Measurements from ENCODE around the gene BMP2K.
"Not testable (repeated sequence)": the region's sequence is repeated elsewhere in the genome, so short reads cannot be mapped to it uniquely, and the experiment has no call there.

Gene BMP2K

GRCh38 chr4:78795594-78796416 lies 19.7 kb downstream of the BMP2K start:
- DNase-seq (ENCODE audit: low read depth): not testable (repeated sequence)

DNA sequence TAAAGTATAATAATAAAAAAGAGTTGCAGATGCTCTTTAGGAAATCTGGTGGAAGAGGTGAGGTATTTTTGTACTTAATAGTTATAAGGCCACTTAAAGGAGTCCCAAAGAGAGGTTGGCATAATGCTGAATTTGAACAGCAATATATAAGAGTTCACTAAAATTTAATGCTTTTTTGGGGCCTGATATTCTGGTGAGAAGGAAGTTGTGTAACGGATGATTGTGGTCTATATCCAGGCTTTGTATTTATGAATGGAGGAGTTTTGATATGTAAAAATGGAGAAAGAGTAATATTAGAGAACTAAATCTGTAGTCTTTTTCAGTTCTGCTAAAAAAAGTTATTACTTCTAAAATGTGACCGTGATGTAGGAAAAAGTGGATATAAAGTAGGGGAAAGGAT lies 20.4 kb downstream of the BMP2K start:
- DNase-seq (ENCODE audit: low read depth): no peak

DNA sequence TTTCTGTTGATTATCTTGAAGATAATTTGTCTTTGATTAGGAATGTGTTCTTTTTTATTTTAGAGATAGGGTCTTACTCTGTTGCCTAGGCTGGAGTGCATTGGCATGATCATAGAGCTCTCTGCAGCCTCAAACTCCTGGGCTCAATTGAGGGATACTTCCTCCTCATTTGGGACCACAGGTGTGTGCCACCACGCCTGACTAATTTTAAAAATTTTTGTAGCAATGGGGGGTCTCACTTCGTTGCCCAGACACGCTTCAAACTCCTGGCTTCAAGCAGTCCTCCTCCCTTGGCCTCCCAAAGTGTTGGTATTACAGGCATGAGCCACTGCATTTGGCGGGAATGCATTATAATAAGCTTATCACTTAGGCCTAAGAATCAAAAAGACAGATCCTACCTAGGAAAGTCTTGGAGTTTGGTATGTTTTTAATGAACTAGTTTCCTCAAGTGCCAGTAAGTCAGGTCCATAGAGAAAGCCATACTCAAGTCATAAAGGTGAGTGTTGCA lies 21.7 kb downstream of the BMP2K start:
- no peak for DNase-seq (ENCODE audit: low read depth)

- DNase-seq (ENCODE audit: low read depth): no peak
Measured at GRCh38 chr4:78799551-78800495, 23.7 kb downstream of the BMP2K start.

DNA sequence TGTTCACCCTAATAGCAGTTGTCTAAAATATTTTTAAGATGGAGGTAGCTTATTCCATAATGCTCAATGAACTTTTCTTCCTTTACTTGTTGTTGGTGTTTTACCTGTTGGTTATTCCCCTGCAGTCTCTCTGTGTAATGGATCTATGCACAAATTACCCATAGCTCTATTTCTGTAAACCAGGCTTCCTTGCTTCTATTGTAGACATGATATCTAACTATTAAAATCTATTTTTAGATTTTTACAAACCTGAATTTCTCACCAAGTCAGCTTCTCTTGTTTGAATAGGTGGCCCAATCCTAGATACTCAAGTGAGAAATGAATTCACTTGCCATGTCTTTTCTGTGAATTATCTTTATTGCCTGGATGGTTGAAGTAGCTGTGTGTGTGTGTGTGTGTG lies 24.8 kb downstream of the BMP2K start:
- DNase-seq (ENCODE audit: low read depth): no peak

DNA sequence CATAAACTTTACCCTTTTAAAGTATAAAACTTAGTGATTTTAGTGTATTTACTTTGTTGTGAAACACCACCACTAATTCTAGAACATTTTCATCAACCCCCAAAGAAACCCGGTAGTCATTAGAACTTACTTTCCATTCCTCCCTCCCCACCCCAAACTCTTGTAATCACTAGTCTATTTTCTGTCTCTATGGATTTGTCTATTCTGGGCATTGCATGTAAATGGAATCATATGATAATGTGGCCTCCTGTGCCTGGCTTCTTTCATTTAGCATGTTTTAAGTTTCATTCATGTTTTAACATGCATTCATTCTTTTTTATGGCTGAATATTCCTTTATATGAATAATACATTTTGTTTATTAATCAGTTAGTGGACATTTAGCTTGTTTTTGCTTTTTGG lies 27.8 kb downstream of the BMP2K start:
- no peak for DNase-seq (ENCODE audit: low read depth)

DNA sequence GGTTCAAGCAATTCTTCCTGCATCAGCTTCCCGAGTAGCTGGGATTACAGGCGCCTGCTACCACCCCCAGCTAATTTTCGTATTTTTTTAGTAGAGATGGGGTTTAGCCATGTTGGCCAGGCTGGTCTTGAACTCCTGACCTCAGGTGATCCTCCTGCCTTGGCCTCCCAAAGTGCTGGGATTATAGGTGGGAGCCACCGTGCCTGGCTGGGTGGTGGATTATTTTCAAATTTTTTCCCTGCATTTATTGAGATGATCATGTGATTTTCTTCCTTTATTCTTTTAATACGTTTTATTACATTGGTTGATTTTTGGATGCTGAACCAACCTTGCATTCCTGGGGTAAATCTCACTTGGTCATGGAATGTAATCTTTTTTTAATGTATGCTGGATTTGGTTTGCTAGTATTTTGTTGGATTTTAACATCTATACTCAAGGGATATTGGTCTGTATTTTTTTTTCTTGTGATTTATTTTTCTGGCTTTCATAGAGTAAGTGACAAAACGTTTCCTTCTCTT lies 30.9 kb downstream of the BMP2K start:
- DNase-seq (ENCODE audit: low read depth): no peak

- DNase-seq (ENCODE audit: low read depth): no peak
Measured at GRCh38 chr4:78809295-78809694, 33.1 kb downstream of the BMP2K start.

- DNase-seq (ENCODE audit: low read depth): no peak
Measured at GRCh38 chr4:78809928-78810835, 34.0 kb downstream of the BMP2K start.

GRCh38 chr4:78811034-78811433 lies 34.9 kb downstream of the BMP2K start:
- DNase-seq (ENCODE audit: low read depth): no peak

DNA sequence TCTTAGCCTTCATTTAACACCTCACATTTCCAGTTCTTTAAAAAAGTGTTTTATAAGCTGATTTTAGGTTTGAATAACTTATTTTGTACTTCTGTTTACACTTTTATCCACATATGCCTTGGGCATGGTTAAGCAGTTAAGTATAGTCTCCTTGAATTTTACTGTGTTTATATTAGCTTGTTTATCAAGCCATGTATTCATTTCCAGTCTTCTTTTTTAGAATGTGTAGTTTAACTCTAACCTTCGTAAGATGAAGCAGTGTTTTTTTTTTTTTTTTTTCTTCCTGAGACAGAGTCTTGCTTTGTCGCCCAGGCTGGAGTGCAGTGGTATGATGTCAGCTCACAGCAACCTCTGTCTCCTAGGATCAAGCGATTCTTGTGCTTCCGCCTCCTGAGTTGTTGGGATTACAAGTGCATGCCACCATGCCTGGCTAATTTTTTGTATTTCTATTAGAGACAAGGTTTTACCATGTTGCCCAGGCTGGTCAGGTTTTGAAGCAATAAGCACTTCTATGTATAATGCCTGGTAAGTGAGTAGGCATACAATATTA lies 42.5 kb downstream of the BMP2K start:
- DNase-seq (ENCODE audit: low read depth): no peak

- DNase-seq (ENCODE audit: low read depth): no peak
Measured at GRCh38 chr4:78824001-78824400, 47.9 kb downstream of the BMP2K start.

DNA sequence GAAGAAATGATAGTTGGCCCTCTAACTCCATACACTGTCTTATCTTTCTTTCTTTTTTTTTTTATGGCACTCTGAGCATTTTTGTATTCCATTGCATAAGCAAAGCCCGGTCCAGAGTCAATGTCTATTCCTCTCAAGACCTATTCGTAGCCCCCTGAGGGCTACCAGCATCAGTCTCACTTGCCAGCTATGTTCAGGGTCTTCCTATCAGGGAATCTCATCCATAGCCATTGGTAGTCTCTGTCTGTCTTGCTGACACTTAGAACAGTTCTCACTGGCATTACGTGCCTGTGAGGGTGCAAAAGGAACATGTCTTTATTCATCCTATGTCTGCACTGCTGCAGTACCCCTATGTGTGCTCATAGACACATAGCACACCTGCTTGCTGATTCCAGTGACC lies 51.0 kb downstream of the BMP2K start:
- no peak for DNase-seq (ENCODE audit: low read depth)

- DNase-seq (ENCODE audit: low read depth): no peak
Measured at GRCh38 chr4:78829296-78829695, 53.1 kb downstream of the BMP2K start.

GRCh38 chr4:78839676-78840075 lies 63.5 kb downstream of the BMP2K start:
- not testable (repeated sequence) for DNase-seq (ENCODE audit: low read depth)

DNA sequence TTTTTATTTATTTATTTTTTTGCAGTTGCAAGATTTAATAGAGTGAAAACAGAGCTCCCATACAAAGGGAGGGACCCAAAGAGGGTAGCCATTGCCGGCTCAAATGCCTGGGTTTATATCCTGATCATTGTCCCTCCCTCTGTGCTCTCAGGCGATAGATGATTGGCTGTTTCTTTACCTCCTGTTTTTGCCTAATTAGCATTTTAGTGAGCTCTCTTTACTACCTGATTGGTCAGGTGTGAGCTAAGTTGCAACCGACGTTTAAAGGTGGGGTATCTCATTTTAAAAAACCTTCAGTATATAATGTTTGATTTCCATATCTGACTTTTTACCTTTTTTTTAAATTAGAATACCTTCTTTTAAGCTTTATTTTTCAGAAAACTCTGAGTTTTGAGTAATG lies 64.1 kb downstream of the BMP2K start:
- not testable (repeated sequence) for DNase-seq (ENCODE audit: low read depth)

GRCh38 chr4:78845472-78845871 lies 69.3 kb downstream of the BMP2K start:
- DNase-seq (ENCODE audit: low read depth): no peak

DNA sequence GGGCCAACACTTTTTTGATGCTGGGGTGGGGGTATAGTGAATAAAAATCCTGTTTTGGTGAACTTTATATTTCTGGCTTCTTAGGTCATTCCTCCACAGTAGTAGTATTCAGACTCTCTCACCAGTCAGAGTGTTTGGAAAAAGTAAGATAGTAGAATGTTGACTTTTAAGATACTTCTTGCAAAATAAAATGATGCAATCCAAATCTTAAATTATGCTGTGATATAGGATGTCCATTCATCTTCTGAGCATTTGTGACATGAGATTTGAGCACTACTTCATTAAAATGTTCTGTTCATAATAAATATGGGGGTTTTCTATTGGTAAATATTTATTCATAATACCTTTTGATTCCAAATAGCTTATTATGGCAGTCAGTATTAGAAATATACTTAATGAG lies 70.1 kb downstream of the BMP2K start:
- no peak for DNase-seq (ENCODE audit: low read depth)

DNA sequence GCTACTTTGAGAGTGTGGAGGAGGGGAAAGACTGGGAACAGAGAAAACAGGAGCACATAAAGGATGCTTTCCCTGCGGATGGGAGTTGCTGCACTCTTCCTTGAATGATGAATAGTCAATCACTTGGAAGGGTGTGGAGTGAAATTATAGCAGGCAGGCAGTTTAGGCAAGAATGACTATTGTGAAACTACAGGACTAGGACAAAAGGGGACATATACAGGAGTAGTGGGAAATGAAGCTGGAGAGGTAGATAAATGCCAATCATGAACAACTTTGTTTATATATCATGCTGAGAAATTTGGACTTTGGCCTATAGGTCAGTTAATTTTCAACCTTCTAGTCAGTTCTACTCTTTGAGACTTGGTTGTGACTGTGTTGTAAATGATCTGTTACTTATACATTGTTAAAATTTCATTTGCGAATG lies 86.2 kb downstream of the BMP2K start:
- no peak for DNase-seq (ENCODE audit: low read depth)

GRCh38 chr4:78863254-78863869 lies 87.2 kb downstream of the BMP2K start:
- no peak for DNase-seq (ENCODE audit: low read depth)

- no peak for DNase-seq (ENCODE audit: low read depth)
Measured at GRCh38 chr4:78863991-78864390, 87.8 kb downstream of the BMP2K start.

Data from GM04503 (cell line).